CD4-positive, alpha-beta T cell (primary cell): Measurements from ENCODE around the gene IQSEC3. TPM values are rescaled to one million over a fixed set of nuclear protein-coding genes. Genes with fewer than 3 reads are reported as not detected.

Experiments used
- ATAC-seq: fragments of 200-7000 bp; cut with Tn5 transposase; one replicate; pipeline ENCODE4 v1.10.0; 2022; ENCODE audit warnings: mild to moderate bottlenecking; ENCODE audit not compliant: poor library complexity
- CTCF ChIA-PET: fragments of 350-600 bp; sonication (Branson Sonifier 250); formaldehyde crosslinking; loops from one replicate; lab custom pipeline; 2021; ENCODE audit warnings: antibody characterized with exemption, inconsistent platforms; lab: Charles Lee
- POLR2A ChIA-PET: fragments of 350-600 bp; sonication (Branson Sonifier 250); formaldehyde crosslinking; loops from one replicate; lab custom pipeline; 2021; ENCODE audit warnings: antibody characterized with exemption, inconsistent platforms; lab: Charles Lee
- DNase-seq, 14 experiments: peaks; one replicate each; pipeline ENCODE4 v3.0.0-alpha.2; 2013 to 2020; ENCODE audit warnings: mixed read lengths in 2 of 14
- H3K27ac ChIP-seq, 2 donors: one replicate each; pipeline versions ENCODE4 v1.5.1 to v1.7.0; 2013; ENCODE audit warnings: low read length in 2 of 2, low read depth in 1 of 2, mild to moderate bottlenecking in 1 of 2
- H3K27me3 ChIP-seq, 2 experiments: 1 replicate in 1 of 2; 2 replicates in 1 of 2; pipeline versions ENCODE4 v1.6.1 to v1.7.0; 2013; ENCODE audit warnings: low read length in 2 of 2, control low read depth in 1 of 2, mild to moderate bottlenecking in 1 of 2, moderate library complexity in 1 of 2; ENCODE audit not compliant: insufficient read depth in 2 of 2, control insufficient read depth in 1 of 2
- H3K36me3 ChIP-seq: one replicate; pipeline ENCODE4 v1.6.1; 2013; ENCODE audit warnings: low read length, control low read depth; ENCODE audit not compliant: insufficient read depth
- H3K4me1 ChIP-seq: one replicate; pipeline ENCODE4 v1.6.1; 2013; ENCODE audit warnings: low read length, control low read depth; ENCODE audit not compliant: insufficient read depth
- H3K4me3 ChIP-seq: one replicate; pipeline ENCODE4 v1.5.1; 2013; ENCODE audit warnings: mild to moderate bottlenecking, low read length, moderate library complexity
- H3K9me3 ChIP-seq, 2 experiments: 1 replicate in 1 of 2; 2 replicates in 1 of 2; pipeline versions ENCODE4 v1.6.1 to v1.7.0; 2013; ENCODE audit warnings: low read length in 2 of 2, mild to moderate bottlenecking in 2 of 2, control low read depth in 1 of 2, moderate library complexity in 1 of 2; ENCODE audit not compliant: control insufficient read depth in 1 of 2, insufficient read depth in 1 of 2
- H3K27ac Mint-ChIP-seq: one replicate; pipeline ENCODE4 v1.8.0; 2020; ENCODE audit warnings: mixed read lengths
- H3K27me3 Mint-ChIP-seq: one replicate; pipeline ENCODE4 v1.8.0; 2021; ENCODE audit warnings: mixed read lengths
- H3K36me3 Mint-ChIP-seq: one replicate; pipeline ENCODE4 v1.8.0; 2021; ENCODE audit warnings: low read depth, mixed read lengths
- H3K4me1 Mint-ChIP-seq: one replicate; pipeline ENCODE4 v1.8.0; 2021; ENCODE audit warnings: low read depth, mixed read lengths
- H3K4me3 Mint-ChIP-seq: one replicate; pipeline ENCODE4 v1.8.0; 2020; ENCODE audit warnings: mild to moderate bottlenecking, mixed read lengths
- H3K9me3 Mint-ChIP-seq: one replicate; pipeline ENCODE4 v1.8.0; 2020; ENCODE audit warnings: mixed read lengths
- CTCF ChIP-seq: fragments of 200-600 bp; IDR thresholded peaks from one replicate; pipeline ENCODE4 v1.8.0; 2022; ENCODE audit warnings: antibody characterized with exemption, mild to moderate bottlenecking
- intact Hi-C, 2 experiments: fragments of 100-400 bp; cut with DNase I in 1 of 2; cut with micrococcal nuclease in 1 of 2; formaldehyde crosslinking; loops; one replicate each; pipeline versions ENCODE4 v1.15.1 to v1.9.0; 2023 to 2025; cut with DNase I, micrococcal nuclease
- total RNA-seq, 174 experiments: library from RNA in 2 of 174; stranded (reverse) in 2 of 174; gene quantifications; one replicate each; pipeline ENCODE4 v1.2.3 and lab custom pipeline; 2021 to 2026

IQSEC3 gene
- total RNA-seq, 2 experiments from 2014 or later = 0.19 TPM; not detected in 1

- Histone ChIP-seq H3K9me3 (peaks cover 0 to 14% of the 10 kb centered on the region in 2 experiments), H3K27me3 (peaks cover 7 to 12% of the 10 kb centered on the region in 2 experiments), H3K27ac (no peak overlapping the region), H3K36me3 (no peaks in the 10 kb centered on the region), H3K4me1 (no peaks in the 10 kb centered on the region), H3K4me3 (no peak overlapping the region)
- intact Hi-C loops = no loop called here
- Mint-ChIP-seq H3K4me3 (no peak overlapping the region), H3K27ac (no peak overlapping the region), H3K4me1 (no peaks in the 10 kb centered on the region), H3K27me3 (peaks cover 53% of the 10 kb centered on the region), H3K36me3 (no peaks in the 10 kb centered on the region), H3K9me3 (no peaks in the 10 kb centered on the region)
- DNase-seq (no peak), ATAC-seq (no peak)
- no peak for TF ChIP-seq CTCF
- ChIA-PET POLR2A (no interaction called here), CTCF (no interaction called here)
Measured at GRCh38 chr12:118591-118990, 52.0 kb downstream of the IQSEC3 start.

GRCh38 chr12:120951-121350 is 54.4 kb downstream of the IQSEC3 start:
- no peak for ATAC-seq
- H3K27me3 ChIP-seq = peaks cover 2 to 9% of the 10 kb centered on the region in 2 experiments
- no peaks in the 10 kb centered on the region for H3K36me3 ChIP-seq
- intact Hi-C loops = no loop called here
- Mint-ChIP-seq H3K27me3 (peaks cover 31% of the 10 kb centered on the region), H3K4me1 (no peaks in the 10 kb centered on the region), H3K4me3 (no peak overlapping the region), H3K9me3 (no peaks in the 10 kb centered on the region), H3K36me3 (no peaks in the 10 kb centered on the region), H3K27ac (no peak overlapping the region)
- DNase-seq = no peak
- H3K27ac ChIP-seq = no peak overlapping the region
- ChIA-PET CTCF (no interaction called here), POLR2A (no interaction called here)
- H3K9me3 ChIP-seq = peaks cover 0 to 14% of the 10 kb centered on the region in 2 experiments
- no peaks in the 10 kb centered on the region for H3K4me1 ChIP-seq
- H3K4me3 ChIP-seq = no peak overlapping the region
- TF ChIP-seq CTCF = no peak

GRCh38 chr12:121647-122046 is 55.1 kb downstream of the IQSEC3 start:
- intact Hi-C loops = no loop called here
- Histone ChIP-seq H3K27me3 (peaks cover 2 to 9% of the 10 kb centered on the region in 2 experiments), H3K27ac (no peak overlapping the region), H3K36me3 (no peaks in the 10 kb centered on the region), H3K4me1 (no peaks in the 10 kb centered on the region), H3K9me3 (peaks cover 0 to 14% of the 10 kb centered on the region in 2 experiments), H3K4me3 (no peak overlapping the region)
- Mint-ChIP-seq H3K27me3 (peaks cover 28% of the 10 kb centered on the region), H3K27ac (no peak overlapping the region), H3K36me3 (no peaks in the 10 kb centered on the region), H3K4me3 (no peak overlapping the region), H3K4me1 (no peaks in the 10 kb centered on the region), H3K9me3 (no peaks in the 10 kb centered on the region)
- no peak for DNase-seq
- no peak for ATAC-seq
- POLR2A ChIA-PET = no interaction called here
- CTCF ChIA-PET = no interaction called here
- TF ChIP-seq CTCF = no peak
